Measurements from ENCODE around the gene KIF1A.
A peak's percentile ranks its signal among the peaks of the same experiment; 100 is the strongest.

KIF1A gene

DNA sequence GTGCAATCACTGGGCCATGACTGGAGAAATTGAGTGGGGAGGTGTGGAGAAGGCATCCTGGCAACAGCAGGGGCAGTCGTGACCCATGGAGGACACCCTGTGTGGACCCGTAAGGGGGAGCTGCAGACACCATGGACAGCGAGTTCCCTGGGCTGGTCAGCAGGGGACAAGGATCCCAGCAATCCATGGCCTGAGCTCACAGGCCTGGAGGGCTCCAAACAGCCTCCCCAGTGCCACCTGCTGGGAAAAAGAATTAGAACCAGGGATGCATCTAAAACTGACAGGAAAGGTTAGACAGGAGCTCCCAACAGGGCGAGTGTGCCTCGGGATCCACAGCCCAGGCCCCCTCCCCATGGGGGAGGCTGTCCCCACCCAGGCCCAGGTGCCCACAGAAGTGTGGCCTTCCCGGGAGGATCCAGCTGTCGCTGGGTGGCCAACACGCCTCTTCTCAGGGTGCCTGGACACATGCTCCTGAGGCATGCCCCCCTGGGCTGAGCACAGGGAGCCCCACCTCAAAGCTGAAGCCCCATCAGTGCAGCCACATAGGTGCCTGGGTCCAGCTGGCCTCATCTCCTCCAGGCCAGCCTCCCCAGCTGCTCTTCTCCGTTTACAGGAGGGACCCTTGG is 20.5 kb upstream of the KIF1A start:
- Histone ChIP-seq H3K27ac (replicated peaks) (no peak overlapping the region), H3K27me3 (ENCODE audit: insufficient read depth, poor library complexity, severe bottlenecking) (peaks cover 2% of the 10 kb centered on the region), H3K4me3 (replicated peaks; ENCODE audit: insufficient read depth, low read length) (no peak overlapping the region)
- TF ChIP-seq, protein P1, sequence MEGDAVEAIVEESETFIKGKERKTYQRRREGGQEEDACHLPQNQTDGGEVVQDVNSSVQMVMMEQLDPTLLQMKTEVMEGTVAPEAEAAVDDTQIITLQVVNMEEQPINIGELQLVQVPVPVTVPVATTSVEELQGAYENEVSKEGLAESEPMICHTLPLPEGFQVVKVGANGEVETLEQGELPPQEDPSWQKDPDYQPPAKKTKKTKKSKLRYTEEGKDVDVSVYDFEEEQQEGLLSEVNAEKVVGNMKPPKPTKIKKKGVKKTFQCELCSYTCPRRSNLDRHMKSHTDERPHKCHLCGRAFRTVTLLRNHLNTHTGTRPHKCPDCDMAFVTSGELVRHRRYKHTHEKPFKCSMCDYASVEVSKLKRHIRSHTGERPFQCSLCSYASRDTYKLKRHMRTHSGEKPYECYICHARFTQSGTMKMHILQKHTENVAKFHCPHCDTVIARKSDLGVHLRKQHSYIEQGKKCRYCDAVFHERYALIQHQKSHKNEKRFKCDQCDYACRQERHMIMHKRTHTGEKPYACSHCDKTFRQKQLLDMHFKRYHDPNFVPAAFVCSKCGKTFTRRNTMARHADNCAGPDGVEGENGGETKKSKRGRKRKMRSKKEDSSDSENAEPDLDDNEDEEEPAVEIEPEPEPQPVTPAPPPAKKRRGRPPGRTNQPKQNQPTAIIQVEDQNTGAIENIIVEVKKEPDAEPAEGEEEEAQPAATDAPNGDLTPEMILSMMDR (IDR thresholded peaks at IDR 0.05; ENCODE audit: insufficient read depth, low read length), result peak; percentile 16
- TF ChIP-seq, protein P2, sequence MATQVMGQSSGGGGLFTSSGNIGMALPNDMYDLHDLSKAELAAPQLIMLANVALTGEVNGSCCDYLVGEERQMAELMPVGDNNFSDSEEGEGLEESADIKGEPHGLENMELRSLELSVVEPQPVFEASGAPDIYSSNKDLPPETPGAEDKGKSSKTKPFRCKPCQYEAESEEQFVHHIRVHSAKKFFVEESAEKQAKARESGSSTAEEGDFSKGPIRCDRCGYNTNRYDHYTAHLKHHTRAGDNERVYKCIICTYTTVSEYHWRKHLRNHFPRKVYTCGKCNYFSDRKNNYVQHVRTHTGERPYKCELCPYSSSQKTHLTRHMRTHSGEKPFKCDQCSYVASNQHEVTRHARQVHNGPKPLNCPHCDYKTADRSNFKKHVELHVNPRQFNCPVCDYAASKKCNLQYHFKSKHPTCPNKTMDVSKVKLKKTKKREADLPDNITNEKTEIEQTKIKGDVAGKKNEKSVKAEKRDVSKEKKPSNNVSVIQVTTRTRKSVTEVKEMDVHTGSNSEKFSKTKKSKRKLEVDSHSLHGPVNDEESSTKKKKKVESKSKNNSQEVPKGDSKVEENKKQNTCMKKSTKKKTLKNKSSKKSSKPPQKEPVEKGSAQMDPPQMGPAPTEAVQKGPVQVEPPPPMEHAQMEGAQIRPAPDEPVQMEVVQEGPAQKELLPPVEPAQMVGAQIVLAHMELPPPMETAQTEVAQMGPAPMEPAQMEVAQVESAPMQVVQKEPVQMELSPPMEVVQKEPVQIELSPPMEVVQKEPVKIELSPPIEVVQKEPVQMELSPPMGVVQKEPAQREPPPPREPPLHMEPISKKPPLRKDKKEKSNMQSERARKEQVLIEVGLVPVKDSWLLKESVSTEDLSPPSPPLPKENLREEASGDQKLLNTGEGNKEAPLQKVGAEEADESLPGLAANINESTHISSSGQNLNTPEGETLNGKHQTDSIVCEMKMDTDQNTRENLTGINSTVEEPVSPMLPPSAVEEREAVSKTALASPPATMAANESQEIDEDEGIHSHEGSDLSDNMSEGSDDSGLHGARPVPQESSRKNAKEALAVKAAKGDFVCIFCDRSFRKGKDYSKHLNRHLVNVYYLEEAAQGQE (IDR thresholded peaks at IDR 0.05; ENCODE audit: insufficient replicate concordance, low read depth), result peak; percentile 18
- TF ChIP-seq POLR2AphosphoS5 (IDR thresholded peaks at IDR 0.05; ENCODE audit: low read depth) (no peak), GABPA (IDR thresholded peaks at IDR 0.05; ENCODE audit: low read depth) (no peak)
- DNase-seq (ENCODE audit: low read depth in 1 of 2, low spot score in 1 of 2), result peak in 1 of 2 experiments; percentile 28

DNA sequence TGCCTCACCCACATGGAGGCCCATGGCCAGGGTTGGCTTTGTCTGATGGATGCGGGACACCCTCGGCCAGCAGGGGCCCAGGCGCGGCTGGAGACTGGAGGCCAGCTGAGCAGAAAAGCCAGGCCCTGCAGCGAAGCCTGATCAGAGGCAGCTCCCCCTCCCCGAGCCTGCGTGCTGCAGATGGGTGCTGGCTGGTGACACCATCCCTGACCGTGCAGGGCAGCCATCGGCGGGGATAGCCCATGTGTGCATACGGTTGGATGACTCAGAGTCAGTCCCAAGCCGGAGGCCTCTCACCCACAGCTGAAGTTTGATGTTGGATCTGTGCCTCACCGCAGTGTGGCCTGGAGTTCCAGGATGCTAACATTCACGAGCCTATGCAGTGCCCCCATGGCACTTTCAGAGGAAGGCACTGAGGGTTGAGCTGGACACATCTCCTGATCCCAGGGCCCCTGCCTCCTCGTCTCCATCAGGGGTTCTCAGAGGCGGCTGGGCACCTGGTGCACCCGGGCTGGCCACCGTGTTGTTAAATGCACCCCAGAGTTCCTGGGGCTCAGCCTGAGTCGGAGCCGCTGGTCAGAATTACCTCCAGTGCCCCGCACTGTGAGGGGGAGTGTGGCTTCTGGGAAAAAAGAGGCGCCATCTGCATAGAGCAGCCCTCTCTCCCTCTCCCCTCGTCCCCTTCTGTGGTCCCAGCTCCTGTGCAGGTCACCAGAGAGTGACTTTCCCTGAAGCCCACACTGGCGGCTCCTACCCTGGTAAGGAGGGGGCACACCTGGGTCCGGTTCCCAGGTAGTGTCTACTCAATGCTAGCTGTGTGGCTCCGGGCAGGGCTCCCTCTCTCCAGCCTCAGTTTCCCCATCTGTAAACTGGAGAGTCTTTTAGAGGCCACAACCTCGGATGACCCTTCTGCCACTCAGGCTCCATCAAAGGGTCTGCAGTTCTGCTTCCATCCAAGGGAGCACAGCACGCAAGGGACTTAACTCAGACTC is 19.4 kb upstream of the KIF1A start:
- Histone ChIP-seq H3K27ac (replicated peaks) (no peak overlapping the region), H3K4me3 (replicated peaks; ENCODE audit: insufficient read depth, low read length) (no peak overlapping the region), H3K27me3 (ENCODE audit: insufficient read depth, poor library complexity, severe bottlenecking) (peaks cover 2% of the 10 kb centered on the region)
- TF ChIP-seq GABPA (IDR thresholded peaks at IDR 0.05; ENCODE audit: low read depth), result no peak
- TF ChIP-seq SPI1 (IDR thresholded peaks at IDR 0.05; ENCODE audit: borderline replicate concordance, low read depth), result no peak
- TF ChIP-seq, protein P1 (IDR thresholded peaks at IDR 0.05; ENCODE audit: insufficient read depth, low read length), result no peak
- no peak for TF ChIP-seq POLR2AphosphoS5 (IDR thresholded peaks at IDR 0.05; ENCODE audit: low read depth)
- TF ChIP-seq, protein P2 (IDR thresholded peaks at IDR 0.05; ENCODE audit: insufficient replicate concordance, low read depth), result no peak
- no peak for DNase-seq (ENCODE audit: low read depth in 1 of 2, low spot score in 1 of 2)

DNA sequence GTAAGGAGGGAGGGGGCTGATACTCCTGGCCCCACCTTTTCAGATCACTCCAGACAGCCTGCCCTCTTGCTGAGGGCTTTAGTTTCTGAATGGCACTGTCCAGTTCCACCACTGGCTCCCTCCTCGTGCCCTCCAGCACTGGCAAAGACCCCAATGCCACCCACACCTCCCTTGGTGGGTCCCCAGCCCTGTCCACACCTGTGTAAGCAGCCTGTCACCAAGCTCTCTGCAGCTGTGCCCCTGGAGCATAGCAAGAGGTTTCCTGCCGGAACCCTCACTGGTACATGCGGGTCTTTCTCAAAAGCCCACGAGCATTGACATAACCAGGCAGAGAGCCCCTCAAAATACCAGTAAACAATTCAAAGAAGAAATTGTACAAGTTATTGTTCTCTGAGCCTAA is 17.6 kb upstream of the KIF1A start:
- peaks cover 2% of the 10 kb centered on the region for H3K27me3 ChIP-seq (ENCODE audit: insufficient read depth, poor library complexity, severe bottlenecking)
- no peak for DNase-seq (ENCODE audit: low read depth in 1 of 2, low spot score in 1 of 2)
- TF ChIP-seq SPI1 (IDR thresholded peaks at IDR 0.05; ENCODE audit: borderline replicate concordance, low read depth), result no peak
- TF ChIP-seq, protein P2 (IDR thresholded peaks at IDR 0.05; ENCODE audit: insufficient replicate concordance, low read depth), result no peak
- TF ChIP-seq POLR2AphosphoS5 (IDR thresholded peaks at IDR 0.05; ENCODE audit: low read depth), result no peak
- TF ChIP-seq GABPA (IDR thresholded peaks at IDR 0.05; ENCODE audit: low read depth), result no peak
- TF ChIP-seq, protein P1 (IDR thresholded peaks at IDR 0.05; ENCODE audit: insufficient read depth, low read length), result no peak
- H3K4me3 ChIP-seq (replicated peaks; ENCODE audit: insufficient read depth, low read length), result no peak overlapping the region
- H3K27ac ChIP-seq (replicated peaks), result no peak overlapping the region

Data from HL-60 (cell line).